Measurements from ENCODE around the gene PEF1.

- TF ChIP-seq CTCF (IDR thresholded peaks at IDR 0.05), result no peak
- TF ChIP-seq POLR2A (IDR thresholded peaks at IDR 0.05), result no peak
These were observed 61.3 kb downstream of the PEF1 start for GRCh38 chr1:31583082-31583994.
